ENCODE results near the gene CYP3A5. TPM values are rescaled to one million over a fixed set of nuclear protein-coding genes. Genes with fewer than 3 reads are reported as not detected.

CYP3A5 gene
- total RNA-seq, 1 donor from 2014 or later, result not detected

DNA sequence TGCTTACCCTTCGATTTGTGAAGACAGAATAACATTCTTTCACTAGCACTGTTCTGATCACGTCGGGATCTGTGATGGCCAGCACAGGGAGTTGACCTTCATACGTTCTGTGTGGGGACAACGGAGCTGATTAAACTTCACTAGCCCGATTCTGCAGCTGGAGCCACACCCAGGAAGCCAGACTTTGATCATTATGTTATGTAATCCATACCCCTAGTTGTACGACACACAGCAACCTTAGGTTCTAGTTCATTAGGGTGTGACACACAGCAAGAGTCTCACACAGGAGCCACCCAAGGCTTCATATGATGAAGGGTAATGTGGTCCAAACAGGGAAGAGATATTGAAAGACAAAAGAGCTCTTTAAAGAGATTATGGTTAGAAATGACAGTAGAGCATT is 7.2 kb downstream of the CYP3A5 start:
- H3K4me3 Mint-ChIP-seq, result no peak overlapping the region
- H3K36me3 Mint-ChIP-seq (ENCODE audit: low read depth), result peaks cover 6% of the 10 kb centered on the region
- no peak overlapping the region for H3K27ac Mint-ChIP-seq
- no peak for TF ChIP-seq CTCF (IDR thresholded peaks at IDR 0.05)
- intact Hi-C loops (cut with micrococcal nuclease), result no loop called here
- no peaks in the 10 kb centered on the region for H3K9me3 Mint-ChIP-seq
- ChIA-PET CTCF (no interaction called here), POLR2A (no interaction called here)
- H3K27me3 Mint-ChIP-seq, result no peaks in the 10 kb centered on the region
- ATAC-seq (ENCODE audit: low read depth) (no peak), DNase-seq (no peak)
- no peaks in the 10 kb centered on the region for H3K4me1 Mint-ChIP-seq

GRCh38 chr7:99669782-99670181 is 10.0 kb downstream of the CYP3A5 start:
- DNase-seq, result no peak
- Mint-ChIP-seq H3K4me1 (no peaks in the 10 kb centered on the region), H3K36me3 (ENCODE audit: low read depth) (peaks cover 13% of the 10 kb centered on the region), H3K4me3 (no peak overlapping the region), H3K27ac (no peak overlapping the region), H3K9me3 (no peaks in the 10 kb centered on the region), H3K27me3 (no peaks in the 10 kb centered on the region)
- intact Hi-C loops (cut with micrococcal nuclease), result no loop called here
- CTCF ChIA-PET, result no interaction called here
- no peak for ATAC-seq (ENCODE audit: low read depth)
- POLR2A ChIA-PET, result no interaction called here
- TF ChIP-seq CTCF (IDR thresholded peaks at IDR 0.05), result no peak

DNA sequence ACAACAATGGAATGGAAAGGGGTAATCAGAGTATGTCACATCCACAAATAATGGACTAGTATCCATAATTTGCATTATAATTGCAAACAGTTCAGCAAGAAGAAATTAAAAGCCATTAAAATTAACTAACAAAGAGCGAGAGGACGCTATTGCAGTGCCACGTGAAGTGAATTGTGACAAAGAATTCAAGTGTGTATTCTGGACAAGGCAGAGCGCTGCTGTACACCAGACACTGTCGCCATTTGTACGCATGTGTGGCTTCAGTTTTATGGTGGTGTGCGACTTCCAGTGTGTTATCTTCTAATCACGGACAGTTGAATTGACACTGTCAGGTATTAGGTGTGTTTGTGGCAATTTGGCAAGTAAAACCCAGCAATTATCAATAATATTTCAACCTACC is 11.3 kb downstream of the CYP3A5 start:
- Mint-ChIP-seq H3K4me3 (no peak overlapping the region), H3K27me3 (no peaks in the 10 kb centered on the region), H3K27ac (no peak overlapping the region), H3K4me1 (no peaks in the 10 kb centered on the region), H3K36me3 (ENCODE audit: low read depth) (peaks cover 18% of the 10 kb centered on the region), H3K9me3 (no peaks in the 10 kb centered on the region)
- ChIA-PET CTCF (no interaction called here), POLR2A (no interaction called here)
- no peak for DNase-seq
- ATAC-seq (ENCODE audit: low read depth), result no peak
- intact Hi-C loops (cut with micrococcal nuclease), result no loop called here
- TF ChIP-seq CTCF (IDR thresholded peaks at IDR 0.05), result no peak

GRCh38 chr7:99667179-99667578 is 12.6 kb downstream of the CYP3A5 start:
- CTCF ChIA-PET, result no interaction called here
- Mint-ChIP-seq H3K36me3 (ENCODE audit: low read depth) (peaks cover 23% of the 10 kb centered on the region), H3K27me3 (no peaks in the 10 kb centered on the region), H3K4me3 (no peak overlapping the region), H3K27ac (no peak overlapping the region), H3K4me1 (no peaks in the 10 kb centered on the region), H3K9me3 (no peaks in the 10 kb centered on the region)
- no peak for DNase-seq
- TF ChIP-seq CTCF (IDR thresholded peaks at IDR 0.05), result no peak
- intact Hi-C loops (cut with micrococcal nuclease), result no loop called here
- POLR2A ChIA-PET, result no interaction called here
- ATAC-seq (ENCODE audit: low read depth), result no peak

DNA sequence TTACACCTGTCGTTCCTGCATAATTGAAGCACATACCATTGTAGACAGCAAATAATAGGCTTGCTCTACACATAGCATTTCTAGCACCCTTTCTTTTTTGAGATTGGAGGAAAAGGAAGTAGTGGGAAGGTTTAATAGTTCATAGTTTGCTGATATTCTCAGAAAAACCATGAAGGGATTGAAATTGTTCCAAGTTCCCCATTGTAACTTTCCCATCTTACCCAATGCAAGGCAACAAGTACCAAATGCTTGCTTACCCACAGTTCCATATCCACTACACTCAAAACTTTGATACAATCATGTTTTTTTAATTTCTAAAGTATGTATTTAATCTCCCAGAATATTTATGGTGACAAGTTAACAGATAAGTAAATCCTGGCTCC is 13.8 kb downstream of the CYP3A5 start:
- ATAC-seq (ENCODE audit: low read depth), result no peak
- Mint-ChIP-seq H3K4me3 (no peak overlapping the region), H3K27me3 (no peaks in the 10 kb centered on the region), H3K9me3 (no peaks in the 10 kb centered on the region), H3K4me1 (no peaks in the 10 kb centered on the region), H3K36me3 (ENCODE audit: low read depth) (peaks cover 25% of the 10 kb centered on the region), H3K27ac (no peak overlapping the region)
- POLR2A ChIA-PET, result no interaction called here
- intact Hi-C loops (cut with micrococcal nuclease), result no loop called here
- no peak for DNase-seq
- CTCF ChIA-PET, result no interaction called here
- no peak for TF ChIP-seq CTCF (IDR thresholded peaks at IDR 0.05)
